ENCODE results near the gene DEUP1. TPM values are rescaled to one million over a fixed set of nuclear protein-coding genes. Genes with fewer than 3 reads are reported as not detected.
A peak's percentile ranks its signal among the peaks of the same experiment; 100 is the strongest.

The DEUP1 gene
- total RNA-seq, 2 experiments from 2014 or later = not detected

DNA sequence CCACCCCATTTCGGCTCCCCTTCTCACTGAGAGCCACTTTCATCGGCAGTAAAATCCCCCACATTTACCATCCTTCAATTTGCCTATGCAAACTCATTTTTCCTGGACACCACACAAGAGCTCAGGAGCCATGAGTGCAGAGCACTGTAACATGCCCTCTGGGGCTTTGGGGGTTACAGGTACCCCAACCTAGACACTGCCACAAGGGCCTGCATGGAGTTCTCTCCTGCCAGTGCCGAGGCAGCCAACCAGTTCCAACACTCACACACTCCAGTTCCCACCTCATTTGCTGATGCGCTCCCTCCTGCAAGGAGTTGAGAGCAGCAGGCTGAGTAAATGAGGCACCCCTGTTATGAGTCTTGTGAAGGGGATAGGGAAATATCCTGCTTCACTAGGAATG, 136.5 kb downstream of the DEUP1 start:
- Mint-ChIP-seq H3K9me3 (peaks cover 2% of the 10 kb centered on the region), H3K36me3 (ENCODE audit: low read depth) (no peaks in the 10 kb centered on the region), H3K4me1 (no peaks in the 10 kb centered on the region), H3K27ac (no peak overlapping the region), H3K27me3 (peaks cover 4% of the 10 kb centered on the region), H3K4me3 (no peak overlapping the region)
- POLR2A ChIA-PET = no interaction called here
- CTCF ChIA-PET = no interaction called here
- no peak for DNase-seq

DNA sequence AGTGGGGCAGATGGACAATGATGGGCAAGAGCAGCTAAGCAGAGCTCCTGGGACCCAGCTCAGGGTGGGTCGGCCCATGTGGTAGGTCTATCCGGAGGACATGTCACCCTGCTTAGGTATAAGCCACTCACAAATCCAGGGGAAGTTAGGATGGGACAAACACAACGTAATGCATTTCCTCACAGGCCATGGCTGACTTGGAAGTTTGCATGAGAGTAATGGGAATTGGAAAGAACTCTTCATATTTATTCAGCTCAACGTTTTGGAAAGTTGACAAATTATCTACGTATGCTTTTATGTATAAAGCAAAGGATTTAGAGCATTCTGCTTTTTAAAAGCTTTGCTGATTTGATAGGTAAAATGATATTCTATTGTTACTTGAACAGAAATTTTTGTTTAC, 137.7 kb downstream of the DEUP1 start:
- no peak overlapping the region for H3K27ac Mint-ChIP-seq
- H3K36me3 Mint-ChIP-seq (ENCODE audit: low read depth) = no peaks in the 10 kb centered on the region
- no peak overlapping the region for H3K4me3 Mint-ChIP-seq
- peaks cover 2% of the 10 kb centered on the region for H3K27me3 Mint-ChIP-seq
- CTCF ChIA-PET = no interaction called here
- DNase-seq = no peak
- POLR2A ChIA-PET = interaction anchor here (0.7 kb wide), 1 partner anchor 8 kb away, joined by 10 read pairs; no protein-coding TSS in a partner anchor
- H3K9me3 Mint-ChIP-seq = no peaks in the 10 kb centered on the region
- no peaks in the 10 kb centered on the region for H3K4me1 Mint-ChIP-seq

DNA sequence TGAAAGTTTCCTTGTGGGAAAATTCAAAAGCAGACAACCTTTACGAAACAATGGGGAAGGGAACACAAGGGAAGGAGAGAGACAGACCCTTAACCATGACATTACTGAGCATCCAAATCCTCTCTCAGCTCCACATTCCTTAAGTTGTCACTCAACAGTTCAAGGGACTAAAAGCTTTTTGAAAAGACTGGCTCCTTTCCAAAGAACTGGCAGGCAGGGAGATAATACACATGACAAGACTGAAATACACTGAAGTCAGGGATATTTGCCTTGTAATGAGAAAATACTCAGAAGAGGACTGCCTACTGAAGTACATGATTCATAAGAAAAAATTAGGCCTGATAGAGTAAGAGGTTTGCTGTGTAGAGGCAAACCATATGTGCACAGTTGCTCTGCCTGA, 143.6 kb downstream of the DEUP1 start:
- POLR2A ChIA-PET = no interaction called here
- no peak for DNase-seq
- H3K36me3 Mint-ChIP-seq (ENCODE audit: low read depth) = no peaks in the 10 kb centered on the region
- H3K27ac Mint-ChIP-seq = no peak overlapping the region
- peaks cover 2% of the 10 kb centered on the region for H3K9me3 Mint-ChIP-seq
- H3K4me1 Mint-ChIP-seq = no peaks in the 10 kb centered on the region
- no peaks in the 10 kb centered on the region for H3K27me3 Mint-ChIP-seq
- no peak overlapping the region for H3K4me3 Mint-ChIP-seq
- CTCF ChIA-PET = no interaction called here

DNA sequence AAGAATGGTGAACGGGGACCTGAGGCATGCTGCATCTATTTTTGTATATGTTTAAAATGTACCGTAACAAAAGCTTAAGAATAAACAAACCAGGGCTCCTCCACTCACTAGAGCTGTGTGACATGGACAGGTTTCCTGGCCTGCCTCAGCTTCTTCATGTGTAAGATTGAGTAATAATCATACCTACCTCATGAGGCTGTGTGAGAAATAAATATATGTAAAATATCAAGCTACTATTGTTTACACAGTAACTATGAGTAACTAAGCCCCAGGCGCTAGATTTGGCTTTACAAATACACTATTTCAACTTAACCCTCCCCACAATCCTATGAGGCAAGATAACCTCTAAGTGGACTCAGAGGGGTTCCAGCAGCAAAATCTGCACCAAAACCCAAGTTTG, 146.3 kb downstream of the DEUP1 start:
- Mint-ChIP-seq H3K27me3 (no peaks in the 10 kb centered on the region), H3K4me3 (no peak overlapping the region), H3K27ac (no peak overlapping the region), H3K4me1 (no peaks in the 10 kb centered on the region), H3K36me3 (ENCODE audit: low read depth) (no peaks in the 10 kb centered on the region), H3K9me3 (peaks cover 2% of the 10 kb centered on the region)
- POLR2A ChIA-PET = no interaction called here
- no peak for DNase-seq
- CTCF ChIA-PET = interaction anchor here (0.7 kb wide), 1 partner anchor 10 kb away, joined by 3 read pairs; no protein-coding TSS in a partner anchor

DNA sequence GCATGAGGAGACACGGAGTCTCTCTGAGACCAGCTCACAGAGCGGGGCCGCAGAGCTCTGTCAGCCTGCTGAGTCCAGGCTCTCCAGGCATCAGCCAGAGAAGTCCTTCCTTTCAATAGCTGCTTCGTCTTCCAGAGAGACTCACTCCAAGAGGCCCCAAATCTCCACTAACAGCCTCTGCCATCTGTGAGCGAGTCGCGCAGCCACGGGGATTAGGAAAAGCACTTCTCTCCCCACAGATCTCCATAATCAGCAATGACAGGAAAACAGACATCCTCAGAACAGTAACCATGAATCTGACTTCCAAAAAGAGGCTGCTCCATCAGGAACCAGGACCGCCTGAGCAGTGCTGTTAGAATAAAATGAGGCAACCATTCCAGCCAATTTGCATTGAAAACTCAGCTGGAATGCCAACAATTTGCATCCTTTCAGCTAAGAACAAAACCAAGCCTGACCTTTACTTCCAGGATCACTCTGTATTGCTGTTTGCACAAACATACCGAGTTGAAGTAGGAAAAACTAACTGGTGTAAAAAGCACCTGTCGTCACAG, 147.2 kb downstream of the DEUP1 start:
- POLR2A ChIA-PET = no interaction called here
- no peak for DNase-seq
- Mint-ChIP-seq H3K4me1 (no peaks in the 10 kb centered on the region), H3K27ac (peak overlapping the region; percentile 58), H3K4me3 (no peak overlapping the region), H3K36me3 (ENCODE audit: low read depth) (no peaks in the 10 kb centered on the region), H3K9me3 (peaks cover 2% of the 10 kb centered on the region), H3K27me3 (no peaks in the 10 kb centered on the region)
- CTCF ChIA-PET = no interaction called here

DNA sequence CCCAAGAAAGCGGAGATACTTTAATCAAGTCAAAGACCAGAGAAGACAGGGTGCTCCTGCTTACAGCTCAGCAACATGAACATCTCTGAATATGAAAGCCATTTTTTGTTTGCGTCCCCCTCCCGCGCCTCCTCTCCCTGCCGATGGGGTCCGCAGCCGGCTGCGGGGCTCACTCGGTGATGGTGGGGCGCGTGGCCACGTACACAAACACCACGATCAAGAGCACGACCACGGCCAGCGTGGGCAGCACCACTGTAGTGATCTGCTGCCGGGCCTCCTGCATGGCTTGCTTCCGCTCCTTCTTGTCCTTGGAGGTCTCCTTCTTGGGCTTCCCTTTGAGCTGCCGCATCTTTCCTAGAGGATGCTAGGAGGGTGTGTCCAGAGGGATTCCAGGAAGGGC, 148.3 kb downstream of the DEUP1 start:
- peaks cover 2% of the 10 kb centered on the region for H3K9me3 Mint-ChIP-seq
- H3K4me3 Mint-ChIP-seq = no peak overlapping the region
- no peak for DNase-seq
- H3K27me3 Mint-ChIP-seq = no peaks in the 10 kb centered on the region
- H3K36me3 Mint-ChIP-seq (ENCODE audit: low read depth) = no peaks in the 10 kb centered on the region
- CTCF ChIA-PET = no interaction called here
- POLR2A ChIA-PET = no interaction called here
- H3K4me1 Mint-ChIP-seq = no peaks in the 10 kb centered on the region
- no peak overlapping the region for H3K27ac Mint-ChIP-seq

DNA sequence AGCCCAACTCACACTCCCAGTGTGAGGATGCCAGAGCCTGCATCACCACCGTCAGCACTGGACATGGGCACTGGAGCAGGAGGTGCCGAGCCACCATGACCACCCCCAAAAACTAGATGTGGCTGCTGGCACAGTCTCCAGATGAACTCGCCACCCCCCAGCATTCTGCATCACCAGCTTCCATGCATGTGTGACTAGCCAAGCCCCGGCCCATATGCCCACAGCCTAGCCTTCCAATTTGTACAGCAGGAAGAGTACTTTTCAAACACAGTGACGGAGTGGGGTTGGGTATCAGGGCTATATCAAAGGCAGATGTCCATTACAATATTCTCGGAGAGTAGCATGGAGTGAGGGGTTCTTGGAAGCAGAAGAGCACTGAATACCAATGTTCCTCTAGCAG, 149.7 kb downstream of the DEUP1 start:
- Mint-ChIP-seq H3K36me3 (ENCODE audit: low read depth) (no peaks in the 10 kb centered on the region), H3K9me3 (peaks cover 1% of the 10 kb centered on the region), H3K27me3 (no peaks in the 10 kb centered on the region), H3K4me1 (no peaks in the 10 kb centered on the region), H3K27ac (no peak overlapping the region), H3K4me3 (no peak overlapping the region)
- ChIA-PET POLR2A (no interaction called here), CTCF (no interaction called here)
- DNase-seq = no peak

DNA sequence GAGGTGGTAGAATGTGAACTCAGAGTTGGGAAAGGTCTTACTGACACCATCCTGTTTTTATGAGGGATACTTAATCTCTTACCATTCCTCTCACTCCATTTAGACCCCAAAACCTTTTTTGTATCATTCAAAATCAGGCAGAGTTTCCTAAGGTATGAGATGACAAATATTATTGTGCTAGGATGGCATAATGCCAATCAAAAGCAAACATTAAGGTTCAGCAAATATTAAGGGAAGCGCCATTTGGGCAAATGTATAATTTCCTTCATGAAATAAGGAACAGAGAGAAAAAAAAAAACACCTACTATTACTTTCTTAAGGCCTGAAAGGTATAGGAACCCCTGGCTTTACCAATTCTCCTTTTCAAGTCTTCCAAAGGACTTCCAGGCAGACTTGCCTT, 150.2 kb downstream of the DEUP1 start:
- Mint-ChIP-seq H3K27ac (no peak overlapping the region), H3K36me3 (ENCODE audit: low read depth) (no peaks in the 10 kb centered on the region)

DNA sequence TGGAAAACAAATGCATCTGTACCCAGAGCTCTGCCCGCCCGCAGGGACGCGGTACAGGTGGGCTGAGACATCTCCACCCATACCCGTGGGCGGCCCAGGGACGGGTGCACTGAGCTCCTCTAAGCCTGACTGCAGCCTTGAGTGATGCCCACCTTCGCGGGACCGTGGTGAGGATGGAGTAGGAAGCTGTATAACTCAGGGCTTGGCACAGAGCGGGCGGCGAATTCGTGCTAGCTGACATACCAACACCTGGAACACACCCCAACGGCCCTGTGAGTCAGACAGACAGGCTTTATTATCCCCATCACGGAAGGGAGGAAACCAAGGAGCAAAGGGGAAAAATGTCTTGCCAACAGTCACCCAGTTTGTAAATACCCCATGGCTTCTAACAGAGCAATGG, 150.7 kb downstream of the DEUP1 start:
- no peak for DNase-seq
- no peaks in the 10 kb centered on the region for H3K36me3 Mint-ChIP-seq (ENCODE audit: low read depth)
- H3K4me1 Mint-ChIP-seq = no peaks in the 10 kb centered on the region
- no peak overlapping the region for H3K27ac Mint-ChIP-seq
- CTCF ChIA-PET = no interaction called here
- H3K9me3 Mint-ChIP-seq = no peaks in the 10 kb centered on the region
- H3K4me3 Mint-ChIP-seq = no peak overlapping the region
- no peaks in the 10 kb centered on the region for H3K27me3 Mint-ChIP-seq
- POLR2A ChIA-PET = no interaction called here

More for the DNA sequence above, 150.2 kb downstream of the DEUP1 start:
- Mint-ChIP-seq H3K4me1 (no peaks in the 10 kb centered on the region), H3K27me3 (no peaks in the 10 kb centered on the region), H3K9me3 (no peaks in the 10 kb centered on the region), H3K4me3 (no peak overlapping the region)
- DNase-seq = no peak
- CTCF ChIA-PET = no interaction called here
- POLR2A ChIA-PET = no interaction called here

DNA sequence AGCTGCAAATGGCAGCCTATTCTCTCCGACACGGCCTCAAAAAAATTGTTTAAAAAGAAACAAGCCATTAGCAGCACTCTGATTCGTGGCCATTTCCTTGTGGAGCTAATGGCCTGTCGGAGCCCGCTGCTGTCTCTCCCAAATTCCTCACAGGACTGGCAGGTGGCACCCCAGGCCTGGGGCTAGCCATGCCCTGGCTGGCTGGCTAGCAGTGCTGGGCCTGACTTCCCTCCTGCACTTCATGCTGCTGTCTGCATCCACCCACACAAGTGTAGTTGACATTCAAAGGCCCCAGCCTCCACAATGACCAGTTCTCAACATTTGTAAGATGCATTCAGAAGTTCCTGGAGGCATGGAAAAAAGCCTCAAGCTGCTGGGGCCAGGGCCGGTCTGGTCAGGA, 151.2 kb downstream of the DEUP1 start:
- ChIA-PET POLR2A (no interaction called here), CTCF (no interaction called here)
- Mint-ChIP-seq H3K27me3 (no peaks in the 10 kb centered on the region), H3K4me3 (no peak overlapping the region), H3K9me3 (no peaks in the 10 kb centered on the region), H3K4me1 (no peaks in the 10 kb centered on the region), H3K36me3 (ENCODE audit: low read depth) (no peaks in the 10 kb centered on the region), H3K27ac (no peak overlapping the region)
- DNase-seq = no peak

DNA sequence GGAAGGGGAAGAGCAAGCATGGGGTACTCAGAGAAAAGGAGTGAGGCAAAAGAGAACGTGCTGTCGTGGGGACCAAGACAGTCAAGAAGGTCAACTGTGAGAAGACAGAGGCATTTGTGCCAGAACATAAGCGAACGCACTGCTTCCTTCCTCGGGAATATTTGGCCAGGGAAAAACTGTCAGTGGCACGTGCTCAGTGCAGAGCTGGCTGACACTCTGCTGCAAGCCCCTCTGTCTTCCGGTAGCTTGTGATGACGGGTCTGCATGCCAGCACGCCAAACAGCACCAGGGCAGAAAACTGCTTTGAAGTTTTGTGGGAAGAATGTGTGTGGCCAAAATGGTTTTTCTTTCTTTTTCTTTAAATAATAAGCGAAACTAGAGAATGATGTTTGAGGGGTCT, 152.0 kb downstream of the DEUP1 start:
- no peak overlapping the region for H3K27ac Mint-ChIP-seq
- ChIA-PET POLR2A (no interaction called here), CTCF (no interaction called here)
- no peak for DNase-seq
- no peak overlapping the region for H3K4me3 Mint-ChIP-seq
- no peaks in the 10 kb centered on the region for H3K9me3 Mint-ChIP-seq
- H3K4me1 Mint-ChIP-seq = no peaks in the 10 kb centered on the region
- no peaks in the 10 kb centered on the region for H3K27me3 Mint-ChIP-seq
- no peaks in the 10 kb centered on the region for H3K36me3 Mint-ChIP-seq (ENCODE audit: low read depth)

DNA sequence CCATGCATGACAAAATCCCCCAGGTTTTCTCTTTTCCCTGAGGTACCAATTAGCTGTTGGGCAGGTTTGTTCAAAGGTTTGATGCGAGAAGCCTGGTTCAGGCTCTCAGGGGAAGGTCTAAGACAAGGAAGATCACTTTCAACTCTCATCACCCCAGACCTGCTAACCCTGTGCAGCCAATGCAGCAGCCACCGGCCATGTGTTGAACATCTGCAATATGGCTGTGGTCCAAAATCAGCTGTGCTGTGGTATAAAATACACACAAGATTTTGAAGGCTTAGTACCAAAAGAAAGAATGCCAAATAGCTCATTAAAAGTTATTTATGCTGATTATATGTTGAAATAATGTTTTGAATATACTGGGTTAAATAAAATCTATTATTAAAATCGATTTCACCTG, 154.2 kb downstream of the DEUP1 start:
- CTCF ChIA-PET = no interaction called here
- POLR2A ChIA-PET = no interaction called here
- no peaks in the 10 kb centered on the region for H3K4me1 Mint-ChIP-seq
- no peaks in the 10 kb centered on the region for H3K27me3 Mint-ChIP-seq
- H3K9me3 Mint-ChIP-seq = no peaks in the 10 kb centered on the region
- no peak overlapping the region for H3K27ac Mint-ChIP-seq
- no peak overlapping the region for H3K4me3 Mint-ChIP-seq
- no peak for DNase-seq
- no peaks in the 10 kb centered on the region for H3K36me3 Mint-ChIP-seq (ENCODE audit: low read depth)

DNA sequence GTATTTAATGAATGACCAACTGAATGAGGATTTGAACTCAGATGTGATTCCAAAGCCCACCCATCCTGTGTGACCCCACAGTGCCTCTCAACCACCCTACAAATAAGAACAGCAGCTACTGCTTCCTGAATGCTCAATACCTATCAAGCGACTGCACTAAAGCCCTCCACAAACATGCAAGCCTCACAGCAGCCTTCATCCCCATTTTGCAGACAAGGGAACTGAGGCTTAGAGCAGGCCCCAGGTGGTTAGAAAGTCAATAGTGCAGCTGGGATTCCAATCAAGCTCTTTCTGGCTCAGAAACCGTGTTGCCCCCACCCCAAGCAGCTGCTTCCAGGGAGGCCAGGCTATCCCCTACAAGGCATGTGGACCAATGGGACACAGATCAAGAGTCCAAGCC, 155.4 kb downstream of the DEUP1 start:
- ChIA-PET POLR2A (no interaction called here), CTCF (interaction anchor here (0.9 kb wide), 1 partner anchor 9 kb away, joined by 3 read pairs; no protein-coding TSS in a partner anchor)
- Mint-ChIP-seq H3K36me3 (ENCODE audit: low read depth) (no peaks in the 10 kb centered on the region), H3K27ac (no peak overlapping the region), H3K4me3 (no peak overlapping the region), H3K27me3 (no peaks in the 10 kb centered on the region), H3K9me3 (no peaks in the 10 kb centered on the region), H3K4me1 (no peaks in the 10 kb centered on the region)
- no peak for DNase-seq

DNA sequence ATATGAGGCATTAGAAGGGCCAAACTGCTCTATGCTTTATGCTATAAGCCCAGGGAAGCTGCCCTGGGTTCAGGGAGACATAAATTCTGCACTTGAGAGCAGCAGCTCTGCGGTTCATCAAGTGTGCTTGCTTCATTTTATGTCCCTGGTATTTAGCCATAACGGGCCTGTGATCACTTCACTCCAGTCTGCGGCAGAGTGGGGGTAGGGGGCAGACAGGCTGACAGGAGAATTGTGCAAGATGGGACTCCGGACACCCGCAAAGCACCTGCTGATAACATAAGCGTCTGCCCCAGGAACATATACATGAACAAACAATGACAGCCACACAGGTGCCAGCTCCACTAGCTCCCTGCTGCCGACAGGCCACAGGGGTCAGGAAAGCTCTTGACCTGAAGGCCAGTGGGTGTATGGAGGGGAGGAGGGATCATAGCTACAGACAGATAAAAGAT, 156.5 kb downstream of the DEUP1 start:
- no peaks in the 10 kb centered on the region for H3K36me3 Mint-ChIP-seq (ENCODE audit: low read depth)
- H3K4me1 Mint-ChIP-seq = no peaks in the 10 kb centered on the region
- ChIA-PET POLR2A (no interaction called here), CTCF (interaction anchor here (0.9 kb wide), 1 partner anchor 11 kb away, joined by 3 read pairs; no protein-coding TSS in a partner anchor)
- no peak overlapping the region for H3K27ac Mint-ChIP-seq
- no peak overlapping the region for H3K4me3 Mint-ChIP-seq
- no peaks in the 10 kb centered on the region for H3K27me3 Mint-ChIP-seq
- no peak for DNase-seq
- H3K9me3 Mint-ChIP-seq = no peaks in the 10 kb centered on the region

Measured in activated CD4-positive, alpha-beta T cell treated with anti-CD3 and anti-CD28 coated beads, Interleukin-2, amount 10 ng/mL, durations not matched to agents 7 days and 5 days (primary cell).